ENCODE data around the gene TET3. TPM values are rescaled to one million over a fixed set of nuclear protein-coding genes. Genes with fewer than 3 reads are reported as not detected.

Gene TET3
- total and polyA plus RNA-seq, 2 of the 4 experiments (the other 2 are of a cell fraction): 1.6 to 1.8 TPM

DNA sequence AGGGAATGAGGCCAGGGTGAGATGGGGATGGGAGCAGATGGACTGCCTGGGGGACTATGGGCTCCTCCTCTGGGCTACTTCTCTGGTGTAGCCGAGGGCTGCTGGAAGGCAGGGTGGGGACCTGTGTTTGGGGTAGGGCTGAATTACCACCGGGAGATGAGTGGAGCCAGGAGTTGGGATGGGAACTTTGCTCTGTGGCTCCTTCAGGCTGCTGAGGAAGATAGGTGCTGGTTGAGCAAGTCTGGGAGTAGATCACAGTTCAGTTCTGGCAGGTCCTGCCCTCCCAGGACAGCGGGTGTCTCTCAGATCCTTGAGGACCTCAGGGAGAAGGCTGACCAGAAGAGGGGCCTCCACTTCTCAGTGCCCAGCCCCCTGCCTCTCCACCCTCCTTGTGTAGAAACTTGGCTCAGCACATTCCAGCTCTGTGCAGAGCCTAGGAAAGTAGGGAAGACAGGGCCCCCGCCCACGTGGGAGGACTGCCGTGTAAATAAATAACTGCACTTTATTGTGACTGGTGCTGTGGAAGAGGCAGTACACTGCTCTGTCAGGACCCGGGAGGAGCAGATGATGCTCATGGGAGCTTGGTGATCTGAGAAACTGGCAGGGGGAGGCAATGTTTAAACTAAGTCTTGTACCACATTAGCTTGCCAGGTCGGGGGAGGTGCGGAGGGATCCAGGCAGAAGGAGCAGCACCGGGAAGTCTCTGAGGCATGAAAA is 15.3 kb downstream of the TET3 start (continued):
- no peak for TF ChIP-seq CHD1 (IDR thresholded peaks at IDR 0.05; ENCODE audit: low read depth, low read length)
- TF ChIP-seq MAZ (IDR thresholded peaks at IDR 0.05; ENCODE audit: borderline replicate concordance, low read depth, low read length): peak; percentile 74

DNA sequence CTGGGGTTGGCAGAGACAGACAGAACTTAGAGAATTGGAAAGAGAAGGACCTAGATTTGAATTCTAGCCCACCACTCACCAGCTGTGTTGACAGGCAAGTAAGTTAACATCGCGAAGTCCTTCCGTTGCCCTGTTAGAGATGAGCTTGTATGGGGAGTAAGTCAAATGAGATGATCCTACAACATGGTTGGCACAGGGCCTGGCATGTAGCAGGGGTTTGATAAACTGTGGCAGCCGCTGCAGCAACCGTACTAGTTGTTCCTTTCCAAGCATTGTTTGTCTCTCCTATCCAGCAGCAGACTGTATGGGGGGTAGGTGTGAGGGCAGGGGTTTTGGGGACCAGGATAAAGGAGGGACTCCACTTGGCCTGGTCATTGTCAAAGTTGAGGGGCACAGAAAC is 16.0 kb downstream of the TET3 start:
- WGBS, 2 experiments (ENCODE audit: extremely low coverage in 2 of 2, insufficient read length in 1 of 2): no CpG with 5 or more reads among the region's 5 CpGs
- no peak for DNase-seq
- peaks cover 3% of the 10 kb centered on the region; the same call in 1 of the 2 replicates for H3K36me3 ChIP-seq (ENCODE audit: control insufficient read depth, insufficient read depth, low read length)
- peaks cover 30% of the 10 kb centered on the region for H3K4me1 ChIP-seq (ENCODE audit: control insufficient read depth, insufficient read depth, low read length)
- H3K23ac ChIP-seq (ENCODE audit: low read depth, low read length): 0 out of 2 replicates have a peak overlapping the region, but pooled peaks have one; percentile 32
- no peak overlapping the region for H4K5ac ChIP-seq (ENCODE audit: low read depth, low read length)
- H3K9ac ChIP-seq (ENCODE audit: low read depth, low read length): no peak overlapping the region
- peaks cover 35 to 91% of the 10 kb centered on the region in 2 experiments; a peak in 3 of 4 replicates for H3K79me1 ChIP-seq (ENCODE audit: low read depth in 1 of 2, low read length in 2 of 2)
- peaks cover 81% of the 10 kb centered on the region for H4K20me1 ChIP-seq (ENCODE audit: insufficient read depth, low read length)
- H3K4me2 ChIP-seq (ENCODE audit: low read depth, low read length): peak overlapping the region; percentile 26; the same call in 1 of the 2 replicates
- ATAC-seq (ENCODE audit: low read depth): no peak
- dilution Hi-C loops (cut with HindIII; ENCODE audit: low sequenced_read_pairs, unreplicated experiment) (no loop called here), intact Hi-C loops (cut with micrococcal nuclease) (loop anchor here (5.0 kb wide), 1 partner anchor 73 kb away; the partner anchor contains the start of gene DGUOK), in situ Hi-C loops (cut with MboI; ENCODE audit: low sequenced_read_pairs) (no loop called here)
- BruUV-seq (replicated peaks): no TSS peak
- CTCF ChIA-PET: interaction anchor here (0.6 to 1.4 kb wide), 3 partner anchors 13 to 187 kb away, joined by 3 read pairs; no protein-coding TSS in a partner anchor
- H3K14ac ChIP-seq (replicated peaks; ENCODE audit: low read depth, low read length): no peak overlapping the region
- no peak overlapping the region for H2BK15ac ChIP-seq (ENCODE audit: low read depth, low read length)
- H3K4me3 ChIP-seq (ENCODE audit: insufficient read depth, low read depth, low read length): no peak overlapping the region
- H3K56ac ChIP-seq (ENCODE audit: extremely low read depth, insufficient read depth, low read length): no peak overlapping the region
- POLR2A ChIA-PET (ENCODE audit: unreplicated experiment): no interaction called here
- H2BK5ac ChIP-seq (ENCODE audit: low read depth, low read length, poor library complexity, severe bottlenecking): no peak overlapping the region
- peak overlapping the region; percentile 11; the same call in 1 of the 2 replicates for H2AK5ac ChIP-seq (ENCODE audit: low read depth, low read length)
- no peak overlapping the region for H2BK120ac ChIP-seq (ENCODE audit: low read depth, low read length)
- peak overlapping the region; percentile 31 for H2AK9ac ChIP-seq (replicated peaks; ENCODE audit: low read depth, low read length, poor library complexity)
- H3K9me1 ChIP-seq (ENCODE audit: insufficient read depth, low read length): peaks cover 35% of the 10 kb centered on the region
- TF ChIP-seq, protein P1, sequence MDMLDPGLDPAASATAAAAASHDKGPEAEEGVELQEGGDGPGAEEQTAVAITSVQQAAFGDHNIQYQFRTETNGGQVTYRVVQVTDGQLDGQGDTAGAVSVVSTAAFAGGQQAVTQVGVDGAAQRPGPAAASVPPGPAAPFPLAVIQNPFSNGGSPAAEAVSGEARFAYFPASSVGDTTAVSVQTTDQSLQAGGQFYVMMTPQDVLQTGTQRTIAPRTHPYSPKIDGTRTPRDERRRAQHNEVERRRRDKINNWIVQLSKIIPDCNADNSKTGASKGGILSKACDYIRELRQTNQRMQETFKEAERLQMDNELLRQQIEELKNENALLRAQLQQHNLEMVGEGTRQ (IDR thresholded peaks at IDR 0.05; ENCODE audit: low read depth, low read length): no peak
- TF ChIP-seq, protein P2, sequence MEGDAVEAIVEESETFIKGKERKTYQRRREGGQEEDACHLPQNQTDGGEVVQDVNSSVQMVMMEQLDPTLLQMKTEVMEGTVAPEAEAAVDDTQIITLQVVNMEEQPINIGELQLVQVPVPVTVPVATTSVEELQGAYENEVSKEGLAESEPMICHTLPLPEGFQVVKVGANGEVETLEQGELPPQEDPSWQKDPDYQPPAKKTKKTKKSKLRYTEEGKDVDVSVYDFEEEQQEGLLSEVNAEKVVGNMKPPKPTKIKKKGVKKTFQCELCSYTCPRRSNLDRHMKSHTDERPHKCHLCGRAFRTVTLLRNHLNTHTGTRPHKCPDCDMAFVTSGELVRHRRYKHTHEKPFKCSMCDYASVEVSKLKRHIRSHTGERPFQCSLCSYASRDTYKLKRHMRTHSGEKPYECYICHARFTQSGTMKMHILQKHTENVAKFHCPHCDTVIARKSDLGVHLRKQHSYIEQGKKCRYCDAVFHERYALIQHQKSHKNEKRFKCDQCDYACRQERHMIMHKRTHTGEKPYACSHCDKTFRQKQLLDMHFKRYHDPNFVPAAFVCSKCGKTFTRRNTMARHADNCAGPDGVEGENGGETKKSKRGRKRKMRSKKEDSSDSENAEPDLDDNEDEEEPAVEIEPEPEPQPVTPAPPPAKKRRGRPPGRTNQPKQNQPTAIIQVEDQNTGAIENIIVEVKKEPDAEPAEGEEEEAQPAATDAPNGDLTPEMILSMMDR (conservative IDR thresholded peaks at IDR 0.05; ENCODE audit: low read depth, low read length): no peak
- TF ChIP-seq CHD1 (IDR thresholded peaks at IDR 0.05; ENCODE audit: low read depth, low read length) (no peak), CEBPB (IDR thresholded peaks at IDR 0.05; ENCODE audit: low read depth, low read length) (no peak), RCOR1 (IDR thresholded peaks at IDR 0.05; ENCODE audit: insufficient replicate concordance, low read length) (no peak), MAZ (IDR thresholded peaks at IDR 0.05; ENCODE audit: borderline replicate concordance, low read depth, low read length) (no peak), BHLHE40 (IDR thresholded peaks at IDR 0.05; ENCODE audit: low read depth, low read length) (no peak)
- H4K8ac ChIP-seq (ENCODE audit: low read depth in 2 of 2, low read length in 2 of 2): no peak overlapping the region
- H3K9me3 ChIP-seq (ENCODE audit: control insufficient read depth, insufficient read depth, low read length): no peaks in the 10 kb centered on the region
- no peaks in the 10 kb centered on the region for H3K27me3 ChIP-seq (ENCODE audit: control insufficient read depth, insufficient read depth, low read length)
- no peak overlapping the region for H4K91ac ChIP-seq (ENCODE audit: insufficient read depth, low read depth, low read length)
- H2BK20ac ChIP-seq (ENCODE audit: low read depth, low read length): peak overlapping the region; percentile 59; the same call in 1 of the 2 replicates
- no peak overlapping the region; the same call in 1 of the 2 replicates for H3K4ac ChIP-seq (ENCODE audit: low read depth, low read length)
- no peak overlapping the region for H2AFZ ChIP-seq (replicated peaks; ENCODE audit: low read length, poor library complexity)
- no peak overlapping the region for H3K18ac ChIP-seq (ENCODE audit: low read depth, low read length)
- H3K27ac ChIP-seq (ENCODE audit: insufficient read depth, low read length): no peak overlapping the region
